Sciatic nerve (tissue), 2 donors: ENCODE results near the gene PRPF31. TPM values are rescaled to one million over a fixed set of nuclear protein-coding genes. Genes with fewer than 3 reads are reported as not detected.

Experiments used
- ATAC-seq: fragments of 200-7000 bp; cut with Tn5 transposase; one replicate; pipeline ENCODE4 v1.9.1; 2020; ENCODE audit warnings: mild to moderate bottlenecking, moderate library complexity
- DNase-seq: peaks from one replicate; pipeline ENCODE4 v3.0.0-alpha.2; 2020; ENCODE audit warnings: low spot score
- intact Hi-C: fragments of 100-400 bp; cut with DNase I; formaldehyde crosslinking; loops from one replicate; pipeline ENCODE4 v1.14.2; 2022
- total RNA-seq: library from RNA; stranded (reverse); fragmentation: NEBNext Ultra II Directional; extraction: Animal tissue kit (Norgen Biotek cat#: 25700); gene quantifications from one replicate; pipeline ENCODE4 v1.2.1, GENCODE V29; 2021
- donor health status: DM: no; HTN: no; CAD: no.
- donor health status: DM: no; HTN: no; CAD: no.

Gene PRPF31
- total RNA-seq, 1 donor from 2014 or later, result 47.2 TPM

DNA sequence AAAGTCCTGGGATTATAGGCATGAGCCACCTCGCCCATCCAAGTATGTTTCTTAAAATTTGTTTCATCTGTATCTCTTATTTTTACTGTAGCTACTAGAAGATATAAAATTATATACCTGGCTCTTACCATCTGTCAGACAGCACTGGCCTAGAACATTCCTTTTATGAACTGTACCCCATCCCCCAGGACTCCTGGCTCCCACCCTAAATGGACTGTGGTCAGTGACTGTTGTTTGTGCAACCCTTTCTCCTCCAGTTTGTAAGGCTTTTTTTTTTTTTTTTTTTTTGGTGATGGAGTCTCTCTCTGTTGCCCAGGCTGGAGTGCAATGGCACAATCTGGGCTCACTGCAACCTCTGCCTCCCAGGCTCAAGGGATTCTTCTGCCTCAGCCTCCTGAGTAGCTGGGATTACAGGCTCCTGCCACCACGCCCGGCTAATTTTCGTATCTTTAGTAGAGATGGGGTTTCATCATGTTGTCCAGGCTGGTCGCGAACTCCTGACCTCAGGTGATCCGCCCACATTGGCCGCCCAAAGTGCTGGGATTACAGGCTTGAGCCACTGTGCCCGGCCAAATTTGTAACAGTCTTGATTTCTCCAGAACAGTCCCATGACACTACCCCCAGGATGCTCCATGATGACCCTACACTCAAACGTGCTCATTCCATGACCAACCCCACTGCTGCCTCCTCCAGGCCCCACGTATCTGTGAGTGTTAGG lies 10.4 kb upstream of the PRPF31 start:
- intact Hi-C loops, result no loop called here
- no peak for DNase-seq

DNA sequence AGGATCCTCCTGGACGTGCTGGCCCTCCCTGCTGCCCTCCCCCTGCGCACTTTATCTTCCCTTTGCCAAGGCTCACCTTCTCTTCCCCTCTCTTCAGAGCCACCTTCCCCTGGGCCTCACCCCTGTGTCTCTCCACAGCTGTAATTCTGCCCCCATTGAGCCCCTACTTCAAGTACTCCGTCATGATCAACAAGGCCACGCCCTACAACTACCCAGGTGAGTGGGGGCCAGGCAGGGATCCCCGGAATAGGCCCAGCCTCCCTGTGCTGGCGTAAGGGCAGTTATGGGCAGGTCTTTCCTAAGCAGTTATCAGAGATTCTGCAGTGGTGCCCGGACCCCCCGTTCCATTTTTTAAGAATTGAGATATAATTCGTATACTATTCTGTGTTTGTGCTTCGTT lies 9.8 kb upstream of the PRPF31 start:
- intact Hi-C loops, result no loop called here
- DNase-seq (peak; percentile 42), ATAC-seq (no peak)

More for the DNA sequence above, 10.4 kb upstream of the PRPF31 start:
- no peak for ATAC-seq

DNA sequence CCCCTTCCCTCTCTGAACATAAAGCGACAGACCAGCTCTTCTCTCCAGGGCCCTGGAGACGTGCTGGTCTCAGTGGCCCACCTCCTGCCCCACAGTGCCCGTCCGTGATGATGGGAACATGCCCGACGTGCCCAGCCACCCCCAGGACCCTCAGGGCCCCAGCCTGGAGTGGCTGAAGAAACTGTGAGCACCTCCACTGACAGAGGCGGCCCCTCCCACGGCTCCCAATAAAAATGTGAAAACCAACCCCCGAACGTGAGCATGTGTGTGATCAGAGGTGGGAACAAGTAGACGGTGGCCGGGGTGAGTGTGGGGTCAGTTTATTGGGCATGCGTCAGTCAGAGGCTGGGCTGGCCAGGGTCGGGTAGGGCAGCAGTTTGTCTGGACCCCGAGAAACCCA lies 8.8 kb upstream of the PRPF31 start:
- ATAC-seq (no peak), DNase-seq (peak; percentile 51)
- intact Hi-C loops, result no loop called here

- intact Hi-C loops, result no loop called here
- DNase-seq, result peak; percentile 53
- ATAC-seq, result no peak
These were observed 7.6 kb upstream of the PRPF31 start for GRCh38 chr19:54107876-54108490.

- no peak for ATAC-seq
- DNase-seq, result no peak
- intact Hi-C loops, result no loop called here
These were observed 7.1 kb upstream of the PRPF31 start for GRCh38 chr19:54108496-54108895.

DNA sequence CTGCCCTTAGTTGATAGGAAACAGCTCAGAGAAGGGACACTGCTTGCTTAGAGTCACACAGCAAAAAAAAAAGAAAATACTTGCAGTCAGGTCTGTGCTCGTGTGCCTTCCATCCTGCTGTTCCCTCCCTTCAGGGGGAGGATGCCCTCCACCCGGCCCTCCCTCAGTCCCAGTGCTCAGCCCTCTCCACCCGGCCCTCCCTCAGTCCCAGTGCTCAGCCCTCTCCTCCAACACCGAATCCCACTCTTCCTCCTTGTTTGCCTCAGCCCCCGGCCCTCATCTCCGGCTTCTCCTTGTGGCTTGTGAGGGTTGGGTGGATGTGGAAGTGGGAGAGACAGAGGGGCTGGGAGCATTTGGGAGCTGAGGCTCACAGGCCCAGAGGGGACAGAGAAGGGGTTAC lies 5.9 kb upstream of the PRPF31 start:
- DNase-seq (no peak), ATAC-seq (no peak)
- intact Hi-C loops, result no loop called here

DNA sequence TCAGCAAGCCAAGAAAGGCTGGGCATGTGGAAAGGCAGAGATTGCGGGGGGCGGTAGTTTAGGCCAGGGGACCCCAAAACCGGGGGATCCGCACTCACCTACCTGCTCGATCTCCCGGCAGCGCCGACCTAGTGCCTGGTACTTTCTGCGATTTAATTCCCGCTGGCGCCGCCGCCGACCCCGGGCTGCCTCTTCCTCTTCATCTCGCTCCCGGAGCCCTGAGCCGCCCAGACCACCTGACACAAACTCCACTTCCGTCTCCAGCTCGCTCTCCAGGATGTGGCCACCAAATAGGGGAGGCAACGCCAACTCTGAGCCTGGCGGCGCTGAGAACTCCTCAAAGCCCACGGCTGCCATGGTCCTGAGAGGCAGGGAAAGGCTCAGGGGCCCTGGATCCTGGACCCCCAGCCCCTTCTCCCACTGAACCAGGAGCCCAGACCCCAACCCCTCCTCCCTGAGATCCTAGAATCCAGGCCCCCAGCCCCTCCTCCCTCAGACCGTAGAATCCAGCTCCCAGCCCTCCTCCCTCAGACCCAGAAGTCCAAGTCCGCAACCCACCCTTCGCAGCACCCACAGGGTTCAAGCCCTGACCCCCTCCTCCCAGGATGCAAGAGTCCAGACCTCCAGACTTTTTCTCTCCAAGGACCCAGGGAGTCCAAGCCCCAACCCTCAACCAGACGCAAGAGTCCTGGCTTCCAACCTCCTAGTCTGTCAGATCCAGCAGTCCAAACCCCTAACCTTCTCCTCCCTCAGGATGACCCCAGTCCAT lies 1.0 kb upstream of the PRPF31 start:
- intact Hi-C loops, result no loop called here
- ATAC-seq (peak; percentile 15), DNase-seq (peak; percentile 73)

- ATAC-seq (no peak), DNase-seq (no peak)
- intact Hi-C loops, result no loop called here
These were observed 5.7 kb downstream of the PRPF31 start for GRCh38 chr19:54121259-54121658.

DNA sequence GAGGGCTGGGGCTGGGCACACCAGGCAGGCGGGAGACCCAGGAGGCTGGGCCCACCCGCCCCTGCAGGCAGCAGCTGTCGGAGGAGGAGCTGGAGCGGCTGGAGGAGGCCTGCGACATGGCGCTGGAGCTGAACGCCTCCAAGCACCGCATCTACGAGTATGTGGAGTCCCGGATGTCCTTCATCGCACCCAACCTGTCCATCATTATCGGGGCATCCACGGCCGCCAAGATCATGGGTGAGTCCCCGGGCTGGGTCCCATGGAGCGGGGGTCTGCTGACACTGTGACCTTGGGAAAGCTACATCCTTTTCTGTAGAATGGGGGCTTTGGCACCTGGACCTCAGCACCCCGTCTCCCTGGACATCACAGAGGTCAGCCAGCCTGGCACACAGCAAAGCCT lies 8.1 kb downstream of the PRPF31 start:
- intact Hi-C loops, result no loop called here
- no peak for DNase-seq
- ATAC-seq, result no peak

GRCh38 chr19:54124393-54124792 lies 8.8 kb downstream of the PRPF31 start:
- no peak for ATAC-seq
- intact Hi-C loops, result no loop called here
- no peak for DNase-seq

- DNase-seq (no peak), ATAC-seq (no peak)
- intact Hi-C loops, result no loop called here
These were observed 10.2 kb downstream of the PRPF31 start for GRCh38 chr19:54125713-54126112.

- ATAC-seq (no peak), DNase-seq (no peak)
- intact Hi-C loops, result no loop called here
These were observed 12.3 kb downstream of the PRPF31 start for GRCh38 chr19:54127688-54128440.

GRCh38 chr19:54128441-54128725 lies 12.8 kb downstream of the PRPF31 start:
- ATAC-seq (no peak), DNase-seq (no peak)
- intact Hi-C loops, result no loop called here

DNA sequence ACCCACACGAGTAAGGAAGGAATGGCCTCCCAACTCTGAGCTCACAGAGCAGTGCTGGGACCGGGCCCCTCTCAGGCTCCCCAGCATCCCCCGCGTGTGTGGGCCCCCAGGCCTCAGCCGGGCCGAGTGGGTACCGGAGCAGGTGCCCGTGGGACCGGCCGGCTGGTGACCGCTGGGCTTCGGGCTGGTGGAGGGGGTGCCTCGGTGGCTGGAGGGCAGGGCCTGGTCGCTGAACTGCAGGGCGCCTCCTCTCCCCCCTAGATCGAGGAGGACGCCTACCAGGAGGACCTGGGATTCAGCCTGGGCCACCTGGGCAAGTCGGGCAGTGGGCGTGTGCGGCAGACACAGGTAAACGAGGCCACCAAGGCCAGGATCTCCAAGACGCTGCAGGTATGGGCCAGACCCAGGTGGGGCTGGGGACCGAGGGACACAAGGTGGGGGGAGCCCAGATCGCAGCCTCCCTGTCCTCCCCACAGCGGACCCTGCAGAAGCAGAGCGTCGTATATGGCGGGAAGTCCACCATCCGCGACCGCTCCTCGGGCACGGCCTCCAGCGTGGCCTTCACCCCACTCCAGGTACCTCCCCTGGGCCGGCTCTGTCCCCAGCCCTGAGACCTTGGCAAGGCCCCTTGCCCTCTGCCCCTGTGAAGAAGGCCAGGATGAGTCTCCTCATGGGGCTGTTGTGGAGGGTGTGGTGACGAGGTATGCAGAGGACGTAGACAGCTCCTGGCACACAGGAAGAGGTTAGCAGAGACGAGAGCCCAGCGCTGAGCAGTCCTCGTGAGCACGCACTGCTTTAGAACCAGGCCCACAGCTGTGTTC lies 13.5 kb downstream of the PRPF31 start:
- DNase-seq, result no peak
- no peak for ATAC-seq
- intact Hi-C loops, result no loop called here

- no peak for ATAC-seq
- intact Hi-C loops, result no loop called here
These were observed 14.1 kb downstream of the PRPF31 start for GRCh38 chr19:54129617-54129996.

DNA sequence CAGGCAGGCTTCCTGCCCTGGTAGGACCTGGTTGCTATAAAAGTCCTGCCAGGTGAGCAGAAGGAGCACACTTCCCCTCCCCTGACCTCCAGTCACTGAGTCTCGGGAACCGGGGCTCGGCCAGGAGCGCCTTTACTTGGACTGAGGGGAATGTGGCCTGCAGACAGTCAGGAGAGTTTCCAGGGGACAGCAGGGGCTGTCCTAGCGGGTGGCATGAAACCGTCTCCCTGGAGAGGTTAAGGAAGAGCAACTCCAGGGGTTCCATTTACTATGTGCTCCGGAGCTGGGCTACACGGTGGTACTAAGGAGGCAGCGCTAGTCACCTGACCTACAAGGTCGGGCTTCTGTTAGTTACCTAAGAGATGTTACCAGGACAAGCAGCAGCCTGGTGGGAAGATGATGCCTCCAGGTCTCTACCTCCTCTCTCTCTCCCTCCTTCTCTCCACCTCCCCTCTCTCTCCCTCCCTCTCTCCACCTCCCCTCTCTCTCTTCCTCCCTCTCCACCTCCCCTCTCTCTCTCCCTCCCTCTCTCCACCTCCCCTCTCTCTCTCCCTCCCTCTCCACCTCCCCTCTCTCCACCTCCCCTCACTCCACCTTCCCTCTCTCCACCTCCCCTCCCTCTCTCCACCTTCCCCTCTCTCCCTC lies 17.9 kb downstream of the PRPF31 start:
- ATAC-seq (no peak), DNase-seq (no peak)
- intact Hi-C loops, result no loop called here

More at GRCh38 chr19:54129617-54129996, 14.1 kb downstream of the PRPF31 start:
- DNase-seq, result no peak

DNA sequence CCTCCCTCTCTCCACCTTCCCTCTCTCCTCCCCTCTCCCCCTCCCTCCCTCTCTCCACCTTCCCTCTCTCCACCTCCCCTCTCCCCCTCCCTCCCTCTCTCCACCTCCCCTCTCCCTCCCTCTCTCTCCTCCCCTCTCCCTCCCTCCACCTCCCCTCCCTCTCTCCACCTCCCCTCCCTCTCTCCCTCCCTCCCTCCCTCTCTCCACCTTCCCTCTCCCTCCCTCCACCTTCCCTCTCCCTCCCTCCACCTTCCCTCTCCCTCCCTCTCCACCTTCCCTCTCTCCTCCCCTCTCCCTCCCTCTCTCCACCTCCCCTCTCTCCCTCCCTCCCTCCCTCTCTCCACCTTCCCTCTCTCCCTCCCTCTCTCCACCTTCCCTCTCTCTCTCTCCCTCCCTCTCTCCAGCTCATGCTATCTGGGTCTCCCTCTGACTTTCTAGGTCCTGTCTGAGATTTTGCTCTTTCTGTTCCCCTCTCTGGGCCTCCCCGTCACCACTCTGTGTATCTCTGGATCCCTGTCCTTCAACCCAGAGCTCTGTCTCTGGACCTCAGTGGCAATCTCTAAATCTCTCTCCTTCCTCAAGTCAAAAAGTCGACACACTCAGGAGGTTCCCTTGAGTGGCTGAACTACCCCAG lies 18.5 kb downstream of the PRPF31 start:
- DNase-seq, result no peak
- intact Hi-C loops, result no loop called here
- ATAC-seq, result no peak
